HEK293 (cell line): Measurements from ENCODE around the gene CKAP4.

Source experiments
- CTCF ChIA-PET: fragments of 350-600 bp; formaldehyde crosslinking; extraction: SDS; loops from one replicate; lab custom pipeline; 2021; ENCODE audit warnings: antibody characterized with exemption; lab: Yijun Ruan, JAX
- POLR2A ChIA-PET: fragments of 300-600 bp; formaldehyde crosslinking; extraction: SDS; loops from one replicate; lab custom pipeline; 2020; ENCODE audit warnings: antibody characterized with exemption, inconsistent platforms; lab: Yijun Ruan, JAX
- H3K27ac ChIP-seq: fragments of 200-500 bp; sonication (Bioruptor generic); 2 replicates; pipeline ENCODE4 v1.5.1; 2014; ENCODE audit warnings: low read depth, low read length, control low read depth, inconsistent platforms; ENCODE audit errors: extremely low read depth
- H3K36me3 ChIP-seq, 2 experiments: fragments of 200-500 bp in 1 of 2; sonication (Bioruptor generic) in 1 of 2; 1 replicate in 1 of 2; 2 replicates in 1 of 2; pipeline ENCODE4 v1.5.1; 2014 to 2017; ENCODE audit warnings: inconsistent platforms in 2 of 2, low read length in 2 of 2; ENCODE audit not compliant: control insufficient read depth in 2 of 2, insufficient read depth in 1 of 2
- H3K4me1 ChIP-seq: fragments of 200-500 bp; sonication (Bioruptor generic); 2 replicates; pipeline ENCODE4 v1.5.1; 2014; ENCODE audit warnings: mild to moderate bottlenecking, low read length, inconsistent platforms; ENCODE audit not compliant: control insufficient read depth, insufficient read depth
- H3K4me3 ChIP-seq: 2 replicates; pipeline ENCODE4 v1.5.1; 2011; ENCODE audit warnings: low read depth, mild to moderate bottlenecking, control low read depth, low read length, moderate library complexity
- H3K9me3 ChIP-seq: fragments of 200-500 bp; sonication (Bioruptor generic); 2 replicates; pipeline ENCODE4 v1.5.1; 2014; ENCODE audit warnings: low read depth, low read length, inconsistent platforms; ENCODE audit not compliant: control insufficient read depth, insufficient read depth
- KLF1 ChIP-seq: fragments of 450-650 bp; formaldehyde crosslinking; IDR thresholded peaks from 2 replicates; pipeline ENCODE4 v1.5.1; 2016; ENCODE audit warnings: missing biosample characterization, missing genetic modification characterization
- KLF16 ChIP-seq: fragments of 450-650 bp; formaldehyde crosslinking; IDR thresholded peaks from 2 replicates; pipeline ENCODE4 v1.5.1; 2017; ENCODE audit warnings: missing biosample characterization, missing genetic modification characterization
- ZBTB17 ChIP-seq: fragments of 450-650 bp; formaldehyde crosslinking; IDR thresholded peaks from 2 replicates; pipeline ENCODE4 v1.5.1; 2016; ENCODE audit warnings: missing biosample characterization, missing genetic modification characterization
- ZBTB21 ChIP-seq: fragments of 450-650 bp; formaldehyde crosslinking; IDR thresholded peaks from 2 replicates; pipeline ENCODE4 v1.5.1; 2017; ENCODE audit warnings: missing biosample characterization, missing genetic modification characterization
- ZBTB48 ChIP-seq: fragments of 450-650 bp; formaldehyde crosslinking; IDR thresholded peaks from 2 replicates; pipeline ENCODE4 v1.5.1; 2016; ENCODE audit warnings: missing biosample characterization, missing genetic modification characterization
- ZNF138 ChIP-seq: fragments of 450-650 bp; formaldehyde crosslinking; IDR thresholded peaks from 2 replicates; pipeline ENCODE4 v1.5.1; 2016; ENCODE audit warnings: missing biosample characterization, missing genetic modification characterization, borderline replicate concordance
- ZNF146 ChIP-seq: fragments of 450-650 bp; formaldehyde crosslinking; IDR thresholded peaks from 2 replicates; pipeline ENCODE4 v1.5.1; 2016; ENCODE audit warnings: missing biosample characterization, missing genetic modification characterization
- ZNF155 ChIP-seq: fragments of 450-650 bp; formaldehyde crosslinking; IDR thresholded peaks from 2 replicates; pipeline ENCODE4 v1.5.1; 2016; ENCODE audit warnings: missing biosample characterization, missing genetic modification characterization
- ZNF221 ChIP-seq: fragments of 450-650 bp; formaldehyde crosslinking; IDR thresholded peaks from 2 replicates; pipeline ENCODE4 v1.5.1; 2017; ENCODE audit warnings: missing biosample characterization, missing genetic modification characterization, borderline replicate concordance
- ZNF239 ChIP-seq: fragments of 450-650 bp; formaldehyde crosslinking; IDR thresholded peaks from 2 replicates; pipeline ENCODE4 v1.5.1; 2016; ENCODE audit warnings: missing biosample characterization, missing genetic modification characterization
- ZNF335 ChIP-seq: fragments of 450-650 bp; formaldehyde crosslinking; conservative IDR thresholded peaks from 2 replicates; pipeline ENCODE4 v1.5.1; 2016; ENCODE audit warnings: missing biosample characterization, missing genetic modification characterization
- ZNF354C ChIP-seq: fragments of 450-650 bp; formaldehyde crosslinking; IDR thresholded peaks from 2 replicates; pipeline ENCODE4 v1.5.1; 2016; ENCODE audit warnings: missing biosample characterization, missing genetic modification characterization, low read depth, borderline replicate concordance
- ZNF416 ChIP-seq: fragments of 450-650 bp; formaldehyde crosslinking; IDR thresholded peaks from 2 replicates; pipeline ENCODE4 v1.5.1; 2016; ENCODE audit warnings: missing biosample characterization, missing genetic modification characterization
- ZNF433 ChIP-seq: fragments of 450-650 bp; formaldehyde crosslinking; IDR thresholded peaks from 2 replicates; pipeline ENCODE4 v1.5.1; 2016; ENCODE audit warnings: missing biosample characterization, missing genetic modification characterization, low read depth
- ZNF473 ChIP-seq: fragments of 450-650 bp; formaldehyde crosslinking; IDR thresholded peaks from 2 replicates; pipeline ENCODE4 v1.5.1; 2017; ENCODE audit warnings: missing biosample characterization, missing genetic modification characterization
- ZNF555 ChIP-seq: fragments of 450-650 bp; formaldehyde crosslinking; conservative IDR thresholded peaks from 2 replicates; pipeline ENCODE4 v1.5.1; 2017; ENCODE audit warnings: missing biosample characterization, mild to moderate bottlenecking, missing genetic modification characterization, inconsistent platforms
- ZNF596 ChIP-seq: fragments of 450-650 bp; IDR thresholded peaks from 2 replicates; pipeline ENCODE4 v1.5.0; 2018; ENCODE audit warnings: missing biosample characterization, mild to moderate bottlenecking, missing genetic modification characterization, moderate library complexity
- ZNF701 ChIP-seq: fragments of 450-650 bp; formaldehyde crosslinking; IDR thresholded peaks from 2 replicates; pipeline ENCODE4 v1.5.1; 2016; ENCODE audit warnings: missing biosample characterization, missing genetic modification characterization
- TF ChIP-seq, protein P1 (sequence below): fragments of 450-650 bp; formaldehyde crosslinking; conservative IDR thresholded peaks from 2 replicates; pipeline ENCODE4 v1.5.1; 2016; ENCODE audit warnings: low read depth, missing biosample characterization, missing genetic modification characterization
- TF ChIP-seq, protein P2 (sequence below): fragments of 450-650 bp; formaldehyde crosslinking; IDR thresholded peaks from 2 replicates; pipeline ENCODE4 v1.5.1; 2016; ENCODE audit warnings: missing biosample characterization, missing genetic modification characterization
- TF ChIP-seq, protein P3 (sequence below): fragments of 450-650 bp; formaldehyde crosslinking; IDR thresholded peaks from 2 replicates; pipeline ENCODE4 v1.5.1; 2016; ENCODE audit warnings: missing biosample characterization, missing genetic modification characterization
- TF ChIP-seq, protein P4 (sequence below): fragments of 450-650 bp; formaldehyde crosslinking; IDR thresholded peaks from 2 replicates; pipeline ENCODE4 v1.5.1; 2016; ENCODE audit warnings: missing biosample characterization, missing genetic modification characterization

Gene CKAP4

DNA sequence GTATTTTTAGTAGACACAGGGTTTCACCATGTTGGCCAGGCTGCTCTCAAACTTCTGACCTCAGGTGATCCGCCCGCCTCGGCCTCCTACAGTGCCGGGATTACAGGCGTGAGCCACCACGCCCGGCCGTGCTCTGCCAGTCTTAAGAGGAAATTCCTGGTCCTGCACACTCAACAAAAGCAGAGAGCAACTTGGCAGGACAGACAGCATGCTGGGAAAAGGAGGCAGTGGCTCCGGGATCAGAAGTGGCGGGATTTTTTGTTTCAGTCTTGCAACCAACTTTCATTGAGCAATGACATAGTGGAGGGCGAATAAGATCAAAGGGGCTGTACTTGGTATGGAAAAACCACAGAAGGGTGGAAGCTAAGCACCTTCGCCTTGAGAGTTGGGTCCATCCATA is 2.1 kb downstream of the CKAP4 start (continued):
- TF ChIP-seq ZNF239 (no peak), ZNF555 (tag by site-specific recombination) (no peak)
- TF ChIP-seq, protein P1, sequence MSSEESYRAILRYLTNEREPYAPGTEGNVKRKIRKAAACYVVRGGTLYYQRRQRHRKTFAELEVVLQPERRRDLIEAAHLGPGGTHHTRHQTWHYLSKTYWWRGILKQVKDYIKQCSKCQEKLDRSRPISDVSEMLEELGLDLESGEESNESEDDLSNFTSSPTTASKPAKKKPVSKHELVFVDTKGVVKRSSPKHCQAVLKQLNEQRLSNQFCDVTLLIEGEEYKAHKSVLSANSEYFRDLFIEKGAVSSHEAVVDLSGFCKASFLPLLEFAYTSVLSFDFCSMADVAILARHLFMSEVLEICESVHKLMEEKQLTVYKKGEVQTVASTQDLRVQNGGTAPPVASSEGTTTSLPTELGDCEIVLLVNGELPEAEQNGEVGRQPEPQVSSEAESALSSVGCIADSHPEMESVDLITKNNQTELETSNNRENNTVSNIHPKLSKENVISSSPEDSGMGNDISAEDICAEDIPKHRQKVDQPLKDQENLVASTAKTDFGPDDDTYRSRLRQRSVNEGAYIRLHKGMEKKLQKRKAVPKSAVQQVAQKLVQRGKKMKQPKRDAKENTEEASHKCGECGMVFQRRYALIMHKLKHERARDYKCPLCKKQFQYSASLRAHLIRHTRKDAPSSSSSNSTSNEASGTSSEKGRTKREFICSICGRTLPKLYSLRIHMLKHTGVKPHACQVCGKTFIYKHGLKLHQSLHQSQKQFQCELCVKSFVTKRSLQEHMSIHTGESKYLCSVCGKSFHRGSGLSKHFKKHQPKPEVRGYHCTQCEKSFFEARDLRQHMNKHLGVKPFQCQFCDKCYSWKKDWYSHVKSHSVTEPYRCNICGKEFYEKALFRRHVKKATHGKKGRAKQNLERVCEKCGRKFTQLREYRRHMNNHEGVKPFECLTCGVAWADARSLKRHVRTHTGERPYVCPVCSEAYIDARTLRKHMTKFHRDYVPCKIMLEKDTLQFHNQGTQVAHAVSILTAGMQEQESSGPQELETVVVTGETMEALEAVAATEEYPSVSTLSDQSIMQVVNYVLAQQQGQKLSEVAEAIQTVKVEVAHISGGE (tag by site-specific recombination) = no peak

DNA sequence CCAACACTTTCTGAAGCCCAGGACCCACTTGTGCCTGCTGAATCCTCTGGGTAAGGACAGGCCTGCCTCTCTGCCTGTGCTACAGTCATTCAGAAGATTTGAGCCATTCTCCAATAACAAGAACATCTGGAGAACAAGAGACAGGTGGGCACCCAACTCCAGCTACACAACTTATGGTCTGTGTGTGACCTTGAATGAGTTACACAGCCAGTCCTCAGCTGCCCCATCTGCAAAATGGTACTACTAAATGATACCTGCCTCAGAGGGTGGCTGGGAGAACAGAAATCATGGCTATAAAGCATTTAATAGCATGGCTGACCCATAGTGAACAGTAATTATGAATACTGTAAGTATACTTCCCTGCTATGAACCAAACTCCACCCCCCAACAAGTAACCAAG is 4.2 kb downstream of the CKAP4 start:
- TF ChIP-seq, protein P2, sequence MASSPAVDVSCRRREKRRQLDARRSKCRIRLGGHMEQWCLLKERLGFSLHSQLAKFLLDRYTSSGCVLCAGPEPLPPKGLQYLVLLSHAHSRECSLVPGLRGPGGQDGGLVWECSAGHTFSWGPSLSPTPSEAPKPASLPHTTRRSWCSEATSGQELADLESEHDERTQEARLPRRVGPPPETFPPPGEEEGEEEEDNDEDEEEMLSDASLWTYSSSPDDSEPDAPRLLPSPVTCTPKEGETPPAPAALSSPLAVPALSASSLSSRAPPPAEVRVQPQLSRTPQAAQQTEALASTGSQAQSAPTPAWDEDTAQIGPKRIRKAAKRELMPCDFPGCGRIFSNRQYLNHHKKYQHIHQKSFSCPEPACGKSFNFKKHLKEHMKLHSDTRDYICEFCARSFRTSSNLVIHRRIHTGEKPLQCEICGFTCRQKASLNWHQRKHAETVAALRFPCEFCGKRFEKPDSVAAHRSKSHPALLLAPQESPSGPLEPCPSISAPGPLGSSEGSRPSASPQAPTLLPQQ (tag by site-specific recombination) = no peak
- TF ChIP-seq ZBTB17 (tag by site-specific recombination) (no peak), ZNF473 (no peak), ZNF335 (tag by site-specific recombination) (no peak), ZNF155 (tag by site-specific recombination) (no peak), ZNF701 (no peak), ZNF146 (tag by site-specific recombination) (no peak), ZNF416 (tag by site-specific recombination) (no peak), ZNF433 (no peak), ZNF221 (tag by site-specific recombination) (no peak), ZNF354C (tag by site-specific recombination) (no peak), ZBTB21 (tag by site-specific recombination) (no peak), KLF1 (tag by site-specific recombination) (no peak), ZNF596 (tag by site-specific recombination) (no peak), ZNF138 (no peak), ZBTB48 (no peak), KLF16 (tag by site-specific recombination) (no peak)
- TF ChIP-seq, protein P3, sequence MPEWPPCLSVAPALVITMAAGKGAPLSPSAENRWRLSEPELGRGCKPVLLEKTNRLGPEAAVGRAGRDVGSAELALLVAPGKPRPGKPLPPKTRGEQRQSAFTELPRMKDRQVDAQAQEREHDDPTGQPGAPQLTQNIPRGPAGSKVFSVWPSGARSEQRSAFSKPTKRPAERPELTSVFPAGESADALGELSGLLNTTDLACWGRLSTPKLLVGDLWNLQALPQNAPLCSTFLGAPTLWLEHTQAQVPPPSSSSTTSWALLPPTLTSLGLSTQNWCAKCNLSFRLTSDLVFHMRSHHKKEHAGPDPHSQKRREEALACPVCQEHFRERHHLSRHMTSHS (tag by site-specific recombination) = no peak
- TF ChIP-seq, protein P4, sequence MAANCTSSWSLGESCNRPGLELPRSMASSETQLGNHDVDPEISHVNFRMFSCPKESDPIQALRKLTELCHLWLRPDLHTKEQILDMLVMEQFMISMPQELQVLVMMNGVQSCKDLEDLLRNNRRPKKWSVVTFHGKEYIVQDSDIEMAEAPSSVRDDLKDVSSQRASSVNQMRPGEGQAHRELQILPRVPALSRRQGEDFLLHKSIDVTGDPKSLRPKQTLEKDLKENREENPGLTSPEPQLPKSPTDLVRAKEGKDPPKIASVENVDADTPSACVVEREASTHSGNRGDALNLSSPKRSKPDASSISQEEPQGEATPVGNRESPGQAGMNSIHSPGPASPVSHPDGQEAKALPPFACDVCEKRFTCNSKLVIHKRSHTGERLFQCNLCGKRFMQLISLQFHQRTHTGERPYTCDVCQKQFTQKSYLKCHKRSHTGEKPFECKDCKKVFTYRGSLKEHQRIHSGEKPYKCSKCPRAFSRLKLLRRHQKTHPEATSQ (tag by site-specific recombination) = no peak
- ChIA-PET POLR2A (no interaction called here), CTCF (no interaction called here)
- H3K4me1 ChIP-seq = peaks cover 6% of the 10 kb centered on the region; the same call in 1 of the 2 replicates
- no peaks in the 10 kb centered on the region for H3K9me3 ChIP-seq
- no peak overlapping the region for H3K27ac ChIP-seq
- H3K4me3 ChIP-seq = no peak overlapping the region
- H3K36me3 ChIP-seq = peaks cover 7 to 62% of the 10 kb centered on the region in 2 experiments
